Activated naive CD4-positive, alpha-beta T cell treated with anti-CD3 and anti-CD28 coated beads, Interleukin-2, amount 50 U/mL, for 24 hours (primary cell): ENCODE results near the gene TULP4.
"Not testable (repeated sequence)": the region's sequence is repeated elsewhere in the genome, so short reads cannot be mapped to it uniquely, and the experiment has no call there.

Experiments
- H3K27ac Mint-ChIP-seq: one replicate; pipeline ENCODE4 v1.8.0; 2021; ENCODE audit warnings: mild to moderate bottlenecking, mixed read lengths
- H3K27me3 Mint-ChIP-seq: one replicate; pipeline ENCODE4 v1.8.0; 2021; ENCODE audit warnings: mixed read lengths
- H3K36me3 Mint-ChIP-seq: one replicate; pipeline ENCODE4 v1.8.0; 2021; ENCODE audit warnings: mixed read lengths
- H3K4me1 Mint-ChIP-seq: one replicate; pipeline ENCODE4 v1.8.0; 2021; ENCODE audit warnings: mixed read lengths
- H3K4me3 Mint-ChIP-seq: one replicate; pipeline ENCODE4 v1.8.0; 2021; ENCODE audit warnings: mild to moderate bottlenecking, mixed read lengths
- H3K9me3 Mint-ChIP-seq: one replicate; pipeline ENCODE4 v1.8.0; 2021; ENCODE audit warnings: mixed read lengths

Gene TULP4

GRCh38 chr6:158460602-158461169 is 148.4 kb downstream of the TULP4 start:
- no peaks in the 10 kb centered on the region for H3K4me1 Mint-ChIP-seq
- H3K27me3 Mint-ChIP-seq = no peaks in the 10 kb centered on the region
- H3K4me3 Mint-ChIP-seq = no peak overlapping the region
- no peak overlapping the region for H3K27ac Mint-ChIP-seq
- no peaks in the 10 kb centered on the region for H3K9me3 Mint-ChIP-seq
- H3K36me3 Mint-ChIP-seq = peaks cover 27% of the 10 kb centered on the region

- peaks cover 26% of the 10 kb centered on the region for H3K36me3 Mint-ChIP-seq
- H3K4me3 Mint-ChIP-seq = no peak overlapping the region
- no peaks in the 10 kb centered on the region for H3K27me3 Mint-ChIP-seq
- no peak overlapping the region for H3K27ac Mint-ChIP-seq
- H3K9me3 Mint-ChIP-seq = no peaks in the 10 kb centered on the region
- H3K4me1 Mint-ChIP-seq = no peaks in the 10 kb centered on the region
Measured at GRCh38 chr6:158461954-158462353, 149.7 kb downstream of the TULP4 start.

- no peaks in the 10 kb centered on the region for H3K4me1 Mint-ChIP-seq
- H3K27ac Mint-ChIP-seq = no peak overlapping the region
- no peak overlapping the region for H3K4me3 Mint-ChIP-seq
- peaks cover 19% of the 10 kb centered on the region for H3K36me3 Mint-ChIP-seq
- H3K9me3 Mint-ChIP-seq = no peaks in the 10 kb centered on the region
- H3K27me3 Mint-ChIP-seq = no peaks in the 10 kb centered on the region
Measured at GRCh38 chr6:158464483-158464882, 152.2 kb downstream of the TULP4 start.

- Mint-ChIP-seq H3K4me1 (no peaks in the 10 kb centered on the region), H3K27me3 (no peaks in the 10 kb centered on the region), H3K4me3 (no peak overlapping the region), H3K9me3 (no peaks in the 10 kb centered on the region), H3K27ac (no peak overlapping the region), H3K36me3 (peaks cover 20% of the 10 kb centered on the region)
Measured at GRCh38 chr6:158465257-158465656, 153.0 kb downstream of the TULP4 start.

GRCh38 chr6:158465747-158466146 is 153.5 kb downstream of the TULP4 start:
- Mint-ChIP-seq H3K27ac (no peak overlapping the region), H3K36me3 (peaks cover 20% of the 10 kb centered on the region), H3K4me3 (no peak overlapping the region), H3K9me3 (no peaks in the 10 kb centered on the region), H3K27me3 (no peaks in the 10 kb centered on the region), H3K4me1 (no peaks in the 10 kb centered on the region)

GRCh38 chr6:158467923-158468322 is 155.7 kb downstream of the TULP4 start:
- H3K27me3 Mint-ChIP-seq = no peaks in the 10 kb centered on the region
- no peak overlapping the region for H3K27ac Mint-ChIP-seq
- H3K36me3 Mint-ChIP-seq = peaks cover 19% of the 10 kb centered on the region
- H3K4me3 Mint-ChIP-seq = no peak overlapping the region
- H3K4me1 Mint-ChIP-seq = no peaks in the 10 kb centered on the region
- no peaks in the 10 kb centered on the region for H3K9me3 Mint-ChIP-seq

GRCh38 chr6:158468666-158469065 is 156.4 kb downstream of the TULP4 start:
- Mint-ChIP-seq H3K4me3 (no peak overlapping the region), H3K36me3 (peaks cover 21% of the 10 kb centered on the region), H3K4me1 (no peaks in the 10 kb centered on the region), H3K9me3 (no peaks in the 10 kb centered on the region), H3K27ac (no peak overlapping the region), H3K27me3 (no peaks in the 10 kb centered on the region)

- peaks cover 21% of the 10 kb centered on the region for H3K36me3 Mint-ChIP-seq
- not testable (repeated sequence) for H3K27ac Mint-ChIP-seq, H3K4me1 Mint-ChIP-seq, H3K4me3 Mint-ChIP-seq, H3K27me3 Mint-ChIP-seq, H3K9me3 Mint-ChIP-seq
Measured at GRCh38 chr6:158470023-158470422, 157.8 kb downstream of the TULP4 start.

- no peaks in the 10 kb centered on the region for H3K27me3 Mint-ChIP-seq
- H3K36me3 Mint-ChIP-seq = peaks cover 18% of the 10 kb centered on the region
- H3K27ac Mint-ChIP-seq = no peak overlapping the region
- H3K4me1 Mint-ChIP-seq = no peaks in the 10 kb centered on the region
- no peak overlapping the region for H3K4me3 Mint-ChIP-seq
- H3K9me3 Mint-ChIP-seq = no peaks in the 10 kb centered on the region
Measured at GRCh38 chr6:158471339-158471738, 159.1 kb downstream of the TULP4 start.

GRCh38 chr6:158472447-158472846 is 160.2 kb downstream of the TULP4 start:
- peaks cover 26% of the 10 kb centered on the region for H3K36me3 Mint-ChIP-seq
- no peaks in the 10 kb centered on the region for H3K9me3 Mint-ChIP-seq
- H3K4me1 Mint-ChIP-seq = no peaks in the 10 kb centered on the region
- H3K4me3 Mint-ChIP-seq = no peak overlapping the region
- no peak overlapping the region for H3K27ac Mint-ChIP-seq
- H3K27me3 Mint-ChIP-seq = no peaks in the 10 kb centered on the region

GRCh38 chr6:158474961-158475343 is 162.7 kb downstream of the TULP4 start:
- no peaks in the 10 kb centered on the region for H3K27me3 Mint-ChIP-seq
- H3K27ac Mint-ChIP-seq = no peak overlapping the region
- H3K4me3 Mint-ChIP-seq = no peak overlapping the region
- H3K36me3 Mint-ChIP-seq = peaks cover 22% of the 10 kb centered on the region
- H3K4me1 Mint-ChIP-seq = no peaks in the 10 kb centered on the region
- no peaks in the 10 kb centered on the region for H3K9me3 Mint-ChIP-seq

GRCh38 chr6:158475344-158476302 is 163.4 kb downstream of the TULP4 start:
- Mint-ChIP-seq H3K27ac (no peak overlapping the region), H3K4me3 (no peak overlapping the region), H3K36me3 (peaks cover 21% of the 10 kb centered on the region), H3K27me3 (no peaks in the 10 kb centered on the region), H3K9me3 (no peaks in the 10 kb centered on the region), H3K4me1 (no peaks in the 10 kb centered on the region)

- no peaks in the 10 kb centered on the region for H3K4me1 Mint-ChIP-seq
- H3K27me3 Mint-ChIP-seq = no peaks in the 10 kb centered on the region
- no peak overlapping the region for H3K27ac Mint-ChIP-seq
- H3K9me3 Mint-ChIP-seq = no peaks in the 10 kb centered on the region
- no peak overlapping the region for H3K4me3 Mint-ChIP-seq
- peaks cover 24% of the 10 kb centered on the region for H3K36me3 Mint-ChIP-seq
Measured at GRCh38 chr6:158476389-158476788, 164.1 kb downstream of the TULP4 start.

- not testable (repeated sequence) for H3K4me3 Mint-ChIP-seq, H3K9me3 Mint-ChIP-seq, H3K27ac Mint-ChIP-seq, H3K4me1 Mint-ChIP-seq, H3K27me3 Mint-ChIP-seq
- H3K36me3 Mint-ChIP-seq = peaks cover 30% of the 10 kb centered on the region
Measured at GRCh38 chr6:158477722-158478121, 165.5 kb downstream of the TULP4 start.

- H3K36me3 Mint-ChIP-seq = peaks cover 28% of the 10 kb centered on the region
- H3K27me3 Mint-ChIP-seq = no peaks in the 10 kb centered on the region
- H3K9me3 Mint-ChIP-seq = no peaks in the 10 kb centered on the region
- no peak overlapping the region for H3K27ac Mint-ChIP-seq
- no peak overlapping the region for H3K4me3 Mint-ChIP-seq
- H3K4me1 Mint-ChIP-seq = no peaks in the 10 kb centered on the region
Measured at GRCh38 chr6:158480989-158481388, 168.7 kb downstream of the TULP4 start.

GRCh38 chr6:158481690-158482473 is 169.6 kb downstream of the TULP4 start:
- H3K27me3 Mint-ChIP-seq = no peaks in the 10 kb centered on the region
- no peaks in the 10 kb centered on the region for H3K4me1 Mint-ChIP-seq
- H3K27ac Mint-ChIP-seq = peak overlapping the region; percentile 14
- H3K4me3 Mint-ChIP-seq = no peak overlapping the region
- H3K9me3 Mint-ChIP-seq = no peaks in the 10 kb centered on the region
- H3K36me3 Mint-ChIP-seq = peaks cover 20% of the 10 kb centered on the region
